HG02763 (cell line): ENCODE results near the gene SLC35A4.
"Not testable (repeated sequence)": the region's sequence is repeated elsewhere in the genome, so short reads cannot be mapped to it uniquely, and the experiment has no call there.

Experiments
- ATAC-seq: cut with Tn5 transposase; IDR thresholded peaks from one replicate; pipeline ENCODE4 v1.9.1; 2021; ENCODE audit warnings: mild to moderate bottlenecking, moderate library complexity; ENCODE audit not compliant: unreplicated experiment

SLC35A4 gene

DNA sequence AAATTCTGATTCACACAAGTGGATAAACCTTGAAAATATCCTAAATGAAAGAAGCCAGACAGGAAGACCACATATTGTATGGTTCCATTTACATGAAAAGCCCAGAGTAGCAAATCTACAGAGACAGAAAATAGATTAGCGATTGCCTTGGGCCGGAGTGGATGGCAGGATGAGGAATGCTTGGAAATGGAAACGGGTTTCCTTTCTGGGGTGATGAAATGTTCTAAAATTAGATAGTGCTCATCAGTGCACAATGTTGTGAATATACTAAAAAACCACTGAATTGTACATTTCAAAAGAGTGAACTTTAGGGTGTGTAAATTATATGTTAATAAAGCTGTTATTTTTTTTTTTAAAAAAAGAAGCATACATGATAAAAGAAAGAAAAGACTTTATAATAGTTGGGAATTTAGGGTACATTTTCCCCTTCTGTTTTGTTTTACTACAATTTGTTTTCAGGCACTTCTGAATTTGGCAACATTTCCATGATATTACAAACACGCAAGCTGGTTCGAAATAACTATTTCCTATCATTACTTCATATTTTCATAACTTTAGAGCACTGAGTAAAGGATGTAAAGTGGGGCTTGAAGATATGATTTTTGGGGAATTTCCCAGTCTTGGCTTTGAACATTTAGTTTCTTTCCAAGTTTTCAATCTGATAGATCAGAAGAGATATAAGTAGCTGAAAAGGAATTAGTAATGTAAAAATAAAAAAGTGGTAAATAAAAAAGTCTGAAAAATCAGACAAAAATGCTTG is 23.9 kb downstream of the SLC35A4 start:
- no peak for ATAC-seq

DNA sequence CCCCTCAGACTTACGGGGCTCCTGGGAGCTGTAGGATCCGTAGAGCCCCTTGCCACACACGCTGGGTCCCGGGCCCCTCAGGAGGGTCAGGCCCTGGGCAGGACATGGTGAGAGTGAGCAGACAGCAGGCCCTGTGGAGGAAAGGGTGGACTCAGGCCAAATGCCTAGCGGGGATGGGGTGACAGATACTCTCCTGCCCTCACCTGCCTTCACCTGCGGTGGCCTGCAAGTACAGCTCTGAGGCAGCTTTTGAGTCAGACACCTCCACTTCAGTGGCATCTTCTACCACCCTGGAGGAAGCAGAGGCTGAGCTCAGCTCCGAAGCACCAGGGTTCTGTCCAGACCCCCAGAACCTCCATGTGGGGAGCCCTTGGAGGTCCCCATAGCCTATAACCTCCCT is 26.2 kb downstream of the SLC35A4 start:
- ATAC-seq, result no peak

DNA sequence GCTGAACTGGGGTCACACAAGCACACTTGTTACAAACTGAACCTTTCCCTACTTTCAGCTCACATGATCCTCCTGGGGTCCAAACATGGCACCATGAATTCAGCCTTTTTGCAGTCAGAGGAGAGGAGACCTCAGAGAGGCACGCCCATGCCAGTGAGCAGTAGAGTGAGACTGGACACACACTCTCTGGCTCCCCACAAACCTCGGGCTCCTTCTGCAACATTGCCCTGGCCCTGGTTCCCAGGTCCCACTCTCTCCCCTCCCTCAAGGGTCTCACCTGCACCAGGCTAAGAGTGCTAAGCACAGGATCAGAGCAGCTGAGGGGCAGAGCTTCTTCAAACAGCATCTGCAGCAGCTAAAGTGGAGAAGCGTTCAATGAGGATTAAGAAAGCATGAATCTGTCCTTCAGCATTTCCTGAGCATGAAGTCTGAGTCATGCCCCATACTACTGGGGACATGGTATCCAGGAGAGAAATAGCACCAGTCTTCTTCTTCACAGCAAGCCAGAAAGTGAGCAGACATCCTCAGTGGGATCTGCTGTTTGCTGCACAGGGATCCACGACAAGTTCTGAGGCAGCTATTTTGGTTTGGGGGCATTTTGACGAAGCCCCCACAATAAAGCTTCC is 27.2 kb downstream of the SLC35A4 start:
- no peak for ATAC-seq

DNA sequence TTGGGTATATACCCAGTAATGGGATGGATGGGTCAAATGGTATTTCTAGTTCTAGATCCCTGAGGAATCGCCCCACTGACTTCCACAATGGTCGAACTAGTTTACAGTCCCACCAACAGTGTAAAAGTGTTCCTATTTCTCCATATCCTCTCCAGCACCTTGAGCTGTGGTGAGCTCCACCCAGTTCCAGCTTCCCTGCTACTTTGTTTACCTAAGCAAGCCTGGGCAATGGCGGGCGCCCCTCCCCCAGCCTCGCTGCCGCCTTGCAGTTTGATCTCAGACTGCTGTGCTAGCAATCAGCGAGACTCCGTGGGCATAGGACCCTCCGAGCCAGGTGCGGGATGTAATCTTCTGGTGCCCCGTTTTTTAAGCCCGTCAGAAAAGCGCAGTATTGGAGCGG is 28.4 kb downstream of the SLC35A4 start:
- not testable (repeated sequence) for ATAC-seq

DNA sequence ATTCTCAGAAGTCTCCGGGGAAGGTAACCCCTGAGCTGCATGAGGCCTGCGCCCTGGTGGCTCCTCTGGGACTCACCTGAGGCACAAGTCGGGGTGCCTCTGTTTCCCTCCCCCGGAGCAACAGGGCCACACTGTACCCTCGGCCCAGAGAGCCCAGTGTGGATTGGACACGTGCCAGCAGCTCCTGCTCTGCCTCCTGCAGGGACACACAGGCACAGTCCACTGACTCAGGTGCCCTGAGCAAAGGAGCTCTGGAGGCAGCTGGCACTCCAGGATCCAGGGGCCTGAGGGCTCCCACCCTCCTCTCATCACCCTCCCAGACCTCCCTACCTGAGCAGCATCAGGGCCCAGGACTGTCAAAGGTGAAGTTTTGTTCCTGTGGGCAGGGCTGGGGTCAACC is 29.5 kb downstream of the SLC35A4 start:
- ATAC-seq, result no peak

DNA sequence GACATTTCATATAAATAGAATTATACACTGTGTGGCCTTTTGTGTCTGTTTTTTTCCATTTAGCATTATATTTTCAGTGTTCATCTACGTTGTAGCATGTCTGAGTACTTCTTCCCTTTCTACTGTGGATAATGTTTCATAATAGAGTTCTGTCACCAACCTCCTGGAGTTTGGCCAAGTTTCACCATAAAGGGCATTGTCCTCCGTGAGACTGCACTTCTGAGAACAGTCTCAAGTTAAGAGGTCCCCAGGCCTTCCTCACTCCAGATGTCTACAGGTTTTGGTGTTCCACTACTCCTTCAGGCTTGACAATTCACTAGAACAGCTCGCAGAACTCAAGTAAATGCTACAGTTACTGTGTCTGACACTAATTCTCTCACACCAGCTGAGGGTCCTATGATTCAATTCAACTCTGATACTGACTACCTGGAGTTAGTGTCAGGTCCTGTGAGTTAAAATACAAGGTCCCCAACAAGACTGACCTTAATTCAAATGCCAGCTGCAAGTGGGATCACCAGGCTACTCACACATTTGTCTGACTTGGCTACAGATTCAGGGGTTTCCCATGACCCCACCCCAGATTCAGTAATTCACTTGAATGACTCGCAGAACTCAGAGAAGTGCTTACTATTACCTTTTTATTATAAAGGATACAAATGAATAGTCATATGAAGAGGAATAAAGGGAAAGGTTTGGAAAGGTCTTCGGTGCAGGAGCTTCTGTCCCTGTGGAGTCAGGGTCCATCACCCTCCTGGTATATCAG is 31.1 kb downstream of the SLC35A4 start:
- ATAC-seq, result no peak

DNA sequence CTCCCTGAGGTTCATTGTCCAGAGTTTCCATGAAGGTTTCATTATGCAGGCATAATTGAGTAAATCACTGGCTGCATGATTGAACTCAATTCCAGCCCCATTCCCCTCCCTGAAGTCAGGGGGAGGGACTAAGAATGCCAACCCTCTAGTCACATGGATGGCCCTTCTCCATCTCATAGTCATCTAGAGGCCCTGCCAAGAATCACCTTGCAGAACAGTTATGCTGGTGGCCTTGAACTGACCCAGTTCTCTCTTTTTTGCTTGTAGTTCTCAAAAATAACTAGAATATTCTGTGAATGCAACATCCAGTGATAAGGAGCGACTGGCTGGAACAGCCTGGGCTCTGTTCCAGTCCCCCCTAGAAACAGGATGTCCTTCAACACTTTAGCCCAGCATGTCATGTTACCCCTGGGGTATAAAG is 31.7 kb downstream of the SLC35A4 start:
- no peak for ATAC-seq

DNA sequence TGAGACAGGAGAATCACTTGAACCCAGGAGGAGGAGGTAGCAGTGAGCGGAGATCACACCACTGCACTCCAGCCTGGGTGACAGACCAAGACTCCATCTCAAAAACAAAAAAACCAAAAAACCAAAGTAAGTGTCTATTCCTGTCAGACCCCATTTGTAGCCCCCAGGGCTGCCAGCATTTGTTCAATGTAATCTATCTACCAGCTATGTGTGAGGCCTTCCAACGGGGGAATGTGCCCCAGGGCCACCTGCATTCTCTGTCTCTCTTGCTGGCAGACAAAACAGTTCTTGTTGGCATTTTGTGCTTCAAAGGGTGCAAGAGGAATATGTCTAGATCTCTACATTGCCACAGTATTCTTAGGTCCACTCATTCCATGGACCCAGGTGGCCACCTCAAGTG is 34.2 kb downstream of the SLC35A4 start:
- ATAC-seq, result no peak

DNA sequence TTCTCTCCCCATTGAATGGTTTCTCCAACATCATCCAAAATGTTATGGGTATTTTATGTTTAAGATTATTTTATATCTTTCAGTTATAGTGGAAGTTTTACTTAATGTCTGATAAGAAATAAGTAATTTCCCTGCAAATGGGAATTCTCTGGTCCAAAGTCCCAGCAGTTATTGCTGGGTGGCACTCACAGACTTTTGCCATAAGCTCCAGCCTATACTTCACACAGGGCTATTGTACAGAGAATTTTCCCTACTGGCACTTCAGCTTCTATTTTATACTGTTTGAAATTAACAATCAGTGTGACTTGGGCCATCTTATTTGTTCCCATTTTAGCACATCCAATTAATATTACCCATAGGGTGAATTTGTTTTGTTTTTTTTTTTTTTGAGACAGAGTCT is 35.5 kb downstream of the SLC35A4 start:
- ATAC-seq, result no peak

DNA sequence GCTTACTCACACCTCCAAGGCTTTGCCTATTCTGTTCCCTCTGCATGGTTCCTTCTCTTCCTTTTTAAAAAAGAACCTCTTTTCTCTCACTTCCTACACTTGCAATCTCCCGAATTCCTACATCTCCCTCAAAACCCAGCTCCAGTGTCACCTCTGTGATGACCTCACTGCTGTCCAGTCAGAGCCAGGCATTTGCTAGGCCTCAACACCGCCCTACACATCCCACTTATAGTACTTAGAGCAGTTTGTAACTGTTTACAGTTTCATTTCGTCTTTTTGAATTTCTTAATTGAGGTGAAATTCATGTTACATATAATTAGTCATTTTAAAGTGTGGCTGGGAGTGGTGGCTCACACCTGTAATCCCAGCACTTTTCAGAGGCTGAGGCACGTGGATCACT is 37.5 kb downstream of the SLC35A4 start:
- ATAC-seq, result no peak

DNA sequence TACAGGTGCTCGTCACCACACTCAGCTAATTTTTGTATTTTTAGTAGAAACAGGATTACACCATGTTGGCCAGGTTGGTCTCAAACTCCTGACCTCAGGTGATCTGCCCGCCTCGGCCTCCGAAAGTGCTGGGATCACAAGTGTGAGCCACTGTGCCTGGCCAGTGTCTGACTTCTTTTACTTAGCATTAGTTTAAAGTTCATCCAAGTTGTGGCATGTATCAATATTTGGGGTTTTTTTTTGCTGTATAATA is 38.7 kb downstream of the SLC35A4 start:
- ATAC-seq, result not testable (repeated sequence)

DNA sequence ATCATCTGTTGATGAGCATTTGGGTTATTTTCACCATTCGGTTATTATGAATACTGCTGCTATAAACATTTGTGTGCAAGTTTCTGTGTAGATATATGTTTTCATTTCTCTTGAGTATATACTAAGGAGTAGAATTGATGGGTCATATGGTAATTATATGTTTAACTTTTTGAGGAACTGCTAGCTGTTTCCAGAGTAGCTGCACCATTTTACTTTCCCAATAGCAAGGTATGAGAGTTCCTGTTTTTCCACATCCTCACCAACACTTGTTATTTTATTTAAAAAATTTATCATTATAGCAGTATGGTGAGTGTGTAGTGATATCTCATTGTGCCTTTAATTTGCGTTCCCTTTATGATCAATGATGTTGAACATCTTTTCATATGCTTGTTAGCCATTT is 39.1 kb downstream of the SLC35A4 start:
- no peak for ATAC-seq

DNA sequence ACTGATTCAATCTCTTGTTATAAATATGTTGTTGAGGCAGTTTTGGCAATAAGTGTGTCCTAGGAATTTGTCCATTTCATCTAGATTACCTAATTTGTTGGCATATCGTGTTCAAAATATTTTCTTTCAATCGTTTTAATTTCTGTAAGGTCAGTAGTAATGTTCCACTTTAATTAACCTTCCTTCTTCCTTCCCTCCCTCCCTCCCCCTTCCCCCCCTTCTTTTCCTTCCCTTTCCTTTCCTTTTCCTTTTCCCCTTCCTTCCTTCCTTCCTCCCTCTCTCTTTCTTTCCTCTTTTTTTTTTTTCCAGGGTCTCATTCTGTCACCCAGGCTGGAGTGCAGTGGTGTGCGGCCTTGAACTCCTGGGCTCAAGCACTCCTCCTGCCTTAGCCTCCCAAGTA is 41.3 kb downstream of the SLC35A4 start:
- ATAC-seq, result no peak

DNA sequence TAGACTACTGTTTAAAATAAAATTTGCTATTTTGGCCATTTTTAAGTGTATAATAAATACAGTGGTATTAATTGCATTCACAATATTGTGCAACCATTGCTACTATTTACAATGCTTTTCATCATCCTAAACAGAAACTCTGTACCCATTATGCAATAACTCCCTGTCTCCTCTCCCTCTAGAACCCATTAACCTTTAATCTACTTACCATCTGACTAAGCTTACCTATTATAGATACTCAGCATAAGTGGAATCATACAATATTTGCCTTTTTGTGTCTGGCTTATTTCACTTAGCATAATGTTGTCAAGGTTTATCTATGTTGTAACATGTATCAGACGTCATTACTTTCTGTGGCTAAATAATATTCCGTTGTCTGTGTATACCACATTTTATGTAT is 42.4 kb downstream of the SLC35A4 start:
- ATAC-seq, result no peak

DNA sequence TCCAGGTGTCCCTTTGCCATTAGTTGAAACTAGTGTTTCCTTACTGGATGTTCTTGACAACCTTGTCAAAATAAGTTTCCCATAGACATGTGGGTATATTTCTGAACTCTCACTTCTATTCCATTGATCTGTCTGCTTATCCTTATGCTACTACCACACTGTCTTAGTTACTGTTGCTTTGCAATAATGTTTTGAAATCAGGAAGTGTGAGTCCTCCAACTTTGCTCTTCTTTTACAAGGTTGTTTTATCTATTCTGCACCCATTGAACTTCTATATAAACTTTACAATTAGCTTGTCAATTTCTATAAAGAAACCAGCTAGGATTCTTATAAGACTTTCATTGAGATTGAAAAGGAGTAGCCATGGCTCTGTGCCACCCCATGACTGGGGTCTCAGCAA is 44.1 kb downstream of the SLC35A4 start:
- no peak for ATAC-seq

DNA sequence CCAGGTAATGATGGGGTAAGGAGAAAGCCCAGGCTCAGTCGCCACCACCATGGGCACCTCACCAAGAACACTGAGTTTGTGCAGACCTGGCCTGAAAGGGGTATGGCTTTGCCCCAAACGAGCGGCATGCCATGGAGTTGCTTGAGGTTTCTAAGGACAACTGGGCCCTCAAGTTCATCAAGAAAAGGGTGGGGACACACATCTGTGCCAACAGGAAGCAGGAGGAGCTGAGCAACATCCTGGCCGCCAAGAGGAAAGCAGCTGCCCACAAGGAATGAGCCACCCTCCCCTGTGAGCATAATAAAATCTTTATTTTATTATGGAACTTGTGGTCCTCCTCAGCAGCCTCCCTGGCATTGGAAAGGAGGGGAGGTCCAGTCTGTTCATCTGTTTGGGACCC is 44.5 kb downstream of the SLC35A4 start:
- ATAC-seq, result no peak

DNA sequence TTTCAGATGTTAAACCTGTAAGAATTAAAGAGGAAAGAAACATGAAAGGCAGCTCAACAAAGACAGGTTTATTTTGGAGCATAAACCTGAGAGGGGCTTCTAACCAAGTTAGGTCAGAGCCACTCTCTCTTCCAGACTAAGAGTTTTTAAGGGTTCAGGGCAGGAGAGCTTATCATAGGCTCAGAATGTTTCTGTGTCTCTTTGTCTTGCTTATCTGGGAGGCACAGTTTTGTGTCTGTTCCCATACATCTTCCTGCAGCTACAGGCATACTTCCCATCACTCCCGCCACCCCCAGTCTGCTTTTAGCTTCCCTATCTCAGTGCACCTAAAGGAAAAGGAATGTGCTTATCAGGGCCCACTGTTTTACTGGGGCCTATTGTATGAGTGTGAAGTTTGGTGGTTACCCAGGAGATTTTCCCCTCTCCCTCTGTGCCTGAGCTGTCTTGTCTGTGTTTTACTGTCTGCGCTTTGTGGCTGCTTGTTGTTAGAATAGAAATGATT is 46.4 kb downstream of the SLC35A4 start:
- ATAC-seq, result no peak
